Brain pericyte (primary cell): ENCODE measurements around the gene ZNF662.

Source experiments
- DNase-seq: peaks from one replicate; pipeline ENCODE4 v3.0.0-alpha.2; 2012; ENCODE audit warnings: low read depth, low spot score

ZNF662 gene

GRCh38 chr3:42886294-42886822 lies 19.6 kb upstream of the ZNF662 start:
- no peak for DNase-seq

- no peak for DNase-seq
Observed at GRCh38 chr3:42887084-42887483, 18.9 kb upstream of the ZNF662 start.

- DNase-seq: no peak
Observed at GRCh38 chr3:42891042-42891441, 14.9 kb upstream of the ZNF662 start.

- no peak for DNase-seq
Observed at GRCh38 chr3:42892169-42892568, 13.8 kb upstream of the ZNF662 start.

GRCh38 chr3:42892807-42893206 lies 13.1 kb upstream of the ZNF662 start:
- no peak for DNase-seq

GRCh38 chr3:42894698-42895579 lies 11.0 kb upstream of the ZNF662 start:
- no peak for DNase-seq

GRCh38 chr3:42895580-42895868 lies 10.4 kb upstream of the ZNF662 start:
- no peak for DNase-seq

GRCh38 chr3:42898896-42899675 lies 6.9 kb upstream of the ZNF662 start:
- DNase-seq: no peak

GRCh38 chr3:42900226-42901072 lies 5.5 kb upstream of the ZNF662 start:
- DNase-seq: no peak

GRCh38 chr3:42901073-42901415 lies 4.9 kb upstream of the ZNF662 start:
- no peak for DNase-seq

GRCh38 chr3:42902257-42902656 lies 3.7 kb upstream of the ZNF662 start:
- DNase-seq: no peak

- no peak for DNase-seq
Observed at GRCh38 chr3:42904076-42904475, 1.9 kb upstream of the ZNF662 start.

- no peak for DNase-seq
Observed at GRCh38 chr3:42905740-42906069, 237 bp upstream of the ZNF662 start.

- no peak for DNase-seq
Observed at GRCh38 chr3:42906848-42907183, 874 bp downstream of the ZNF662 start.

GRCh38 chr3:42908675-42909074 lies 2.7 kb downstream of the ZNF662 start:
- DNase-seq: no peak

- DNase-seq: no peak
Observed at GRCh38 chr3:42911551-42911950, 5.6 kb downstream of the ZNF662 start.

GRCh38 chr3:42914771-42915515 lies 9.0 kb downstream of the ZNF662 start:
- no peak for DNase-seq

GRCh38 chr3:42923606-42924005 lies 17.7 kb downstream of the ZNF662 start:
- DNase-seq: no peak

- no peak for DNase-seq
Observed at GRCh38 chr3:42926310-42926709, 20.4 kb downstream of the ZNF662 start.

GRCh38 chr3:42934111-42934510 lies 28.2 kb downstream of the ZNF662 start:
- DNase-seq: no peak

- no peak for DNase-seq
Observed at GRCh38 chr3:42934910-42935309, 29.0 kb downstream of the ZNF662 start.

GRCh38 chr3:42935472-42935871 lies 29.5 kb downstream of the ZNF662 start:
- no peak for DNase-seq
